SU-DHL-6 (cell line): Measurements from ENCODE around the gene NRGN.

Experiments used
- EZH2phosphoT487 ChIP-seq: fragments of 200-600 bp; sonication (generic), shearing (Covaris generic); conservative IDR thresholded peaks from 2 replicates; pipeline ENCODE4 v1.6.1; 2018; ENCODE audit warnings: mild to moderate bottlenecking, antibody characterized with exemption, low read length, moderate library complexity, mixed read lengths
- TF ChIP-seq, protein P1 (sequence below): fragments of 200-600 bp; sonication (generic); IDR thresholded peaks from one replicate; pipeline ENCODE4 v1.5.1; 2017; ENCODE audit warnings: antibody characterized with exemption, mild to moderate bottlenecking, low read length, moderate library complexity; ENCODE audit not compliant: insufficient read depth, poor library complexity, severe bottlenecking

DNA sequence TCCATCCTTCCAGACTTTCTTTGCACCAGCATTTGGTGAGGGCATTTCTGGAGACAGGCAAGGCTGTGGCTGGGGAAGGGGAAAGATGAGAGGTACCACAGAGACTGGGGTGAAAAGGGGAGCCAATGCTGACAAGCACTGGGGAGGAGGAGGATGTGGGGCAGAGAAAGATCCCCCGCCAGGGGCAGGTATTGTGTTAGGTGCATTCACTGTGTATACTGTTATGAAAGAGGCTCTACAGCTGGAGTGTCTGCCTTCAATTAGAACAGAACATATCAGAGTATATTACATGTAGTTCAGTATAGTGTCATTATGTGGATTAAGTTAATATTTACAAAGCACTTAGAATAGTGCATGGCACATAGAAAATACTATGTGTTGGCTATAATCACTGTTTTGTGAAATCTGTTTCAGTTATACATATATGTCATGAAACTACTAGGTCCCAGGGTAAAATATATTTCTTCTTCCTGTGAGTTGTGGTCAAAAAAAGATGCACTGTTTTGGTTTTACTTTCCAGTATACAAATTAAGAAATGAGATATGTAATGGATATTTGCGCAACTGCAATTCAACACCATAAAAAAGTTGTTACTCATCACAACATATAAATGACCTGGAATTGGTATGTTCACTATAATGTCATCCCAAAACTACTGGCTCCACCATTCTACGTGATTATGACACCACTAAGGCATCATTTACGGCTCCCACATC lies 52.0 kb downstream of the NRGN start:
- TF ChIP-seq, protein P1, sequence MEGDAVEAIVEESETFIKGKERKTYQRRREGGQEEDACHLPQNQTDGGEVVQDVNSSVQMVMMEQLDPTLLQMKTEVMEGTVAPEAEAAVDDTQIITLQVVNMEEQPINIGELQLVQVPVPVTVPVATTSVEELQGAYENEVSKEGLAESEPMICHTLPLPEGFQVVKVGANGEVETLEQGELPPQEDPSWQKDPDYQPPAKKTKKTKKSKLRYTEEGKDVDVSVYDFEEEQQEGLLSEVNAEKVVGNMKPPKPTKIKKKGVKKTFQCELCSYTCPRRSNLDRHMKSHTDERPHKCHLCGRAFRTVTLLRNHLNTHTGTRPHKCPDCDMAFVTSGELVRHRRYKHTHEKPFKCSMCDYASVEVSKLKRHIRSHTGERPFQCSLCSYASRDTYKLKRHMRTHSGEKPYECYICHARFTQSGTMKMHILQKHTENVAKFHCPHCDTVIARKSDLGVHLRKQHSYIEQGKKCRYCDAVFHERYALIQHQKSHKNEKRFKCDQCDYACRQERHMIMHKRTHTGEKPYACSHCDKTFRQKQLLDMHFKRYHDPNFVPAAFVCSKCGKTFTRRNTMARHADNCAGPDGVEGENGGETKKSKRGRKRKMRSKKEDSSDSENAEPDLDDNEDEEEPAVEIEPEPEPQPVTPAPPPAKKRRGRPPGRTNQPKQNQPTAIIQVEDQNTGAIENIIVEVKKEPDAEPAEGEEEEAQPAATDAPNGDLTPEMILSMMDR = no peak
- TF ChIP-seq EZH2phosphoT487 = no peak
